HS-5 (cell line): ENCODE data around the gene LRTM2.

Experiments used
- DNase-seq: peaks from one replicate; pipeline ENCODE4 v3.0.0-alpha.2; 2012; ENCODE audit warnings: low read depth

The LRTM2 gene

DNA sequence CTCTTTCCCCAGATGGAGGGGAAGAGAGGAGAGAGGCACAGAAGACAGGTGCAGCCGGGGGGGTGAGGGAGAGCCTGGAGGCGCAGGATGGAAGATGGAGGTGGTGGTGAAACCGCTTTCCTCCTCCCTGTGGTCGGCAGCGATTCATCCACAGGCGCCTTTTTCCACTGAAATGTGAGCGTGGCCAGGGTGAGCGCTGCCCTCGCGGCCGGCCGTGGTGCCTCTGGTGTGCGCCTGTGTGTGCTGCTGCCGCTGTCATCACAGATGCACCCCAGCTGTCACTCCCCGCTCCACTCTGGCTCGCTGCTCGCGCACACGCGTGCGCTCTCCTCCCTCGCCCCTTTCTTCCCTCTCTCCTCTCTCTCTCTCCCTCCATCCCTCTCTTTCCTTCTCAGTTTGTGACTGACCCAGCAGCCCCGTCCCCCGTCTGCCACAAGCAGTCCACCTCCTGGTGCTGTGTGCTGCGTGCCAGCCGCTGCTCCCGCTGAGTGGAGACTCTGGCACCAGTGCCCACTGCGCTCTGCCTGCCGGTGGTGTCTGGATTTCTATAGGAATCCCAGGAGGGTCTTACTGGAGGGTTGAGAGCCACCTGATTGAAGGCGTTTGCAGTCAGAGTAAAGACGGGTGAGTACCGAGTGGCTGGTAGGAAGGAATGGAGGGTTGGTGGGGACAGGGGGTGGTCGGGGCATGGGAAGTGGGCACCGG lies at the start of gene LRTM2:
Gene LRTM2, plus strand, starts transcription at position 375 of the 705 bp plus-strand sequence. CDS start 7,584 bp downstream, outside the sequence.
- no peak for DNase-seq

DNA sequence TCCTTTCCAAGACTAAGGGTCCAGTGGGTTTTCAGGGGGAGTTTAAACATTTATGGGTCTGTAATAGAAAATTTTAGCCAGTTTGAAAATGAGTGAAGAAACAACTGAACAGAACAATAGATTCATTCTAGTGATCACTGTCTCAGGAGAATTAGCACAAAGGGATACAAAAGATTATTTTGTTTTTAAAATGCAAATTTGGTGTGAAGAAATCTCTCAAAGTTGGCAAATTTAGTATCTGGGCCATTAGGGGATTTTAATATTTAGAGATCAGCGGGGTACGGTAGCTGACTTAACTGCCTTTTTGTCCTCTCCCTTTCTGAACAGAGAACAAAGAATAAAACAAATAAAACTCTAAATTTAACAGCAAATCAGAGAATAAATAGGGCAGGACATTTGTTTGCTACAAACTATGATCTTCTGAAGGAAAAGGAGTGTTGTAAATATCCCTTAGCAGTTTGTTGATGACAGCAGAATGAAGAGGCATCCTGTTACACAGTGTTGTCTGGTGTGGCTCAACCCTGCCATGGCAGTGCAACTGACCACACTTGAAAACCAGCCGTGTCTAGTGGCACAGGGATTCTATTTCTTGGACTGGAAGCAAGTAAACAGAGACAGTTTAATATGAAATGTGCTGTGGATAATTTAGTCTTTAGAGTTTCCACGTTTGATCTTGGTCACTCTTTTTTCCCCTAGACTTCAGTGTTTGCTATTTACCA lies 46.3 kb upstream of the LRTM2 start:
- DNase-seq = no peak

DNA sequence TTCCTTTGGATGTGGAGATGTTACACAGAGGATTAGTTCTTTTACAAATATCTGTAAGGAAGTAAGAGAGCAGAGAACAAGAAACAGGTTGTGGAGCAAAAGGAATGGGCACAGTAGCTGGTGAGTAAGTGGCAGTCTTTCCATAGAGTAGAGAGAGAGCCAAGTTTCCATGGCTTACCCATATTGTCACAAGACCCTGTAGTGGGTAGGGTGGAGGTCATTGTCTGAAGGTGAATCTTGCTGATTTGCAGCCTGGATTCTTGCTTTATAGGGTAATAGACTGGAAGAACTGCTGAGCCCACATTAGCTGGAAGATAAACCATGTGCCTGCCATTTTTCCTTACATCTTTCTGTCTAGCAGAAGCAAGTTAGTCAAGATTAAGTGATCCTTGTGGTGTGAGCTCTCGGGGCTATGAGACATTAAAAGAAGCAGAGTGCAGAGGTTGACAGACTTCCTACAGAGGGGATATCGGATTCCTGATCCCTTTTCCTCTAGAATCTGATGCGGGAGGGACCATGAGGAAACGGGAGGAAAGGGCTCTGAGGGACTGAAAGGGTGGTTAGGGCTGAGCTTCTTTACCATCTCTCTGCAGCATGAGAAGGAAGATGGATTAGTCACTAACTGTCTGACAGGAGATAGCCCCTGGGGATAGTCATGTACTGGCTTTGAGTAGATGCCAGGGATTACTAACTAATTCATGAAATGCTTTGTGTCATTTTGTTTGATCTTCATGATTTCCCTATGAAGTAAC lies 44.0 kb upstream of the LRTM2 start:
- DNase-seq = peak; percentile 83

DNA sequence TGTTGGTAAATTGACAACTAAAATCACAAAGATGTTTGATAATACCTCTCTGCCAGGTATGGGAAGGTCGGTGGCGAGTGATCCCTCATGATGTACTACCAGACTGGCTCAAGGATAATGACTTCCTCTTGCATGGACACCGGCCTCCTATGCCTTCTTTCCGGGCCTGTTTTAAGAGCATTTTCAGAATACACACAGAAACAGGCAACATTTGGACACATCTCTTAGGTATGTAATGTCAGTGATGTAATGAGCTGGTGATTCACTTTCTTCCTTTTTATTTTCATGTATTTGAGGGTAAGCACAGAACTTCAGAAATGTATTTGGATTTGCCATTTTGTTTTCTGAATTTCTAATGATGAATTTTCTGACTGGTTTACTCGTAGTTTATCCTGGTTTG lies 42.6 kb upstream of the LRTM2 start:
- DNase-seq = peak; percentile 80

DNA sequence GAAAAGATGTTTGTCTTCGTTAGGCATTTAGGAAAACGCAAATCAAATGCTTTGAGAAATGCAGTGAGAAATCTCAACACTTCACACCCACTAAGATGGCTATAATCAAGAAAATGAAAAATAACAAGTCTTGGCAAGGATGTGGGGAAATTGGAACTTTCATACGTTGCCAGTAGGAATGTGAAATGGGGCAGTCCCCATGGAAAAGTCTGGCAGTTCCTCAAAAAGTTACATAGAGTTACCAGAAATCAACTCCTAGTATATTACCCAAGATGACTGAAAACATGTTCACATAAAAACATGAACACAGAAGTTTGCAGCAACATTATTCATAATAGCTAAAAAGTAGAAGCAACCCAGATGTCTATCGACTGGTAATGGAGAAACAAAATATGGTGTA lies 41.5 kb upstream of the LRTM2 start:
- DNase-seq = no peak

DNA sequence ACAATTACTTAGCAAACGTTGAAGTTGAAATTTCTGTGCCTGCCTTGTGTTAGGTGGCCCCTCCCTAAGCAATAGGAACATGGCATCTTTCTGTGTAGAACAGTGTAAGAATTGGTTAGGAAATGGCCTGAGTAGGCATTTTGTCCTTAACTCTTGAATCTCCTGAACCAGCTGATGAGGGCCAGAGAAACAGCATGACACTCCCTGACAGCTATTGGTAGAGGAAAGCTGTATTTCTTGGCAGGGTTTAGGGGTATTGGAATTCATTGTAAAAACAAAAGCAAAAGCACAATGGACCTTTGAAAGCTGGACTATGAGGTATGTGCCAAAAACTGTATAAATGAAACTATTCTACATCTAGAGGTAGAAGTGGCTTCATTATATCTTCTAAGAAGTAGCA lies 40.6 kb upstream of the LRTM2 start:
- no peak for DNase-seq

DNA sequence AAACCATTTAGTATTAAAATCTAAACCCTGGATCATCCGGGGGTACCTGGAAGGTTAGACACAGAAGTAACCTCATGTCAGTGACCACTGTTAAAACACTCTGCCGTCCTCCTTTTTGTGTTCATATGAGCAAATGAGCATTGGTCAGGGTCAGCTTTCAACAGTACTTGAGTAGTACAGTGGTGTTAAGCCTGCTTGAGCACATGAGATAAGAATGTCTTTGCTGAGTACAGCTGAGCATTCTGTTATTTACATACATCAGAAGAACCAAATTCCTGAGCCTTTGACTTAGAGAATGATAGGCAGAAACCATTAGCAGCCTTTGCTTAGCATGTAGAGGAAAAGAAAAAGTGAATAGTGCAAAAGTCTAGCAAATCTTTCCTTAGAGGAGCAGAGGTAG lies 38.6 kb upstream of the LRTM2 start:
- DNase-seq = no peak

DNA sequence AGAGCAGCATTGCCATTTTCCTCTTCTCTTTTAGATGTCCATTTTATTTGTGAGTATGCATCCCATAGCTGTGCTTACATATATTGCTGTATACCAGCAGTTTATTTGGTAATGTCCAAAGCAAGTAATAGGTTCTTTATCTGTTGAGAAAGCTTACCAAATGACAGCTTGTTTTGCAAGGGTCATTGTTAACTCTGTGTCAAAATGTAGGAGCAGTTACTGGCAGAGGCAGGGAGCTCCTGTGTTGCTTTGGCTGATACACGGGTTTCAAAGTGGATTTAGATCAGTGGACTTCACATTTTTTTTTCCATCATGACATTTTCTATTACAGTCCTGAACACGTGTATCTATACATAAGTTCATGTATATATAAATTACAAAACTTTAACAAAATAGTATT lies 38.1 kb upstream of the LRTM2 start:
- DNase-seq = no peak

DNA sequence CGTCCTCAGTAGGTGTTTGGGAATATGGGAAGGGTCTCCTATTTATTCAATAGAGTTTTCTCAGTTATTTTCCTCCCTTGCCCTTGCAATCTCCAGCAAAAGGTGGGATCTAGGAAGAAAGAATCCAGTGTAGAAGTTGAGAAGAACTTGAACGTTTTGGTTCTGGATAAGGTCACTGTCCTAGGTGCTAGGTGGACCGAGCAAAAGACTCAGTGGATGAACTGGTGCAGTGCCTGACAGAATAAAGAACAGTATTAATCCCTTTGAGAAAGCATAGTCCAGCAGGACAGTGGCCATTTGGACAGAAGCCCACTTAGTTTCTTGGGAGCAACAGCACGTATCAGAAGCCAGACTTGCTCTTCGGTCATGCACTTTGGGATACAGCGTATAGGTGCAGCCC lies 32.7 kb upstream of the LRTM2 start:
- DNase-seq = no peak

DNA sequence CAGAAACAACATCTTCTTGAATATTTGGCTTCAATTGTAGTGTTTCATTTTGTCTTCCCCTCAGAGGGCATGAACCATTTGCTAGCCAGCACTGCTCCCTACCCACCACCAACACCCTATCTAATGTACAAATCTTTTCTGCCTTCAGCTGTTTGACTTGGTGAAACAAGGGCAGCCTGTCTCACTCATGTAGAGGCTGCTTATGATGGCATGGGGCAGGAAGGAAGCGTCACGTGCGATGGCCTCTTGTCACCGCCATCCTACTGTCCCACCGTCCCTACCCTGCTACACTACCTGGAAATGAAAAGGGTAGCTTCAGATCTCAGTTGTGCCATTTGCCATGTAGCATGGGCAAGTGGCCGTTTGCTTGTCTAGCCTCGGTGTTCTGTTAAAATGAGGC lies 29.9 kb upstream of the LRTM2 start:
- no peak for DNase-seq

DNA sequence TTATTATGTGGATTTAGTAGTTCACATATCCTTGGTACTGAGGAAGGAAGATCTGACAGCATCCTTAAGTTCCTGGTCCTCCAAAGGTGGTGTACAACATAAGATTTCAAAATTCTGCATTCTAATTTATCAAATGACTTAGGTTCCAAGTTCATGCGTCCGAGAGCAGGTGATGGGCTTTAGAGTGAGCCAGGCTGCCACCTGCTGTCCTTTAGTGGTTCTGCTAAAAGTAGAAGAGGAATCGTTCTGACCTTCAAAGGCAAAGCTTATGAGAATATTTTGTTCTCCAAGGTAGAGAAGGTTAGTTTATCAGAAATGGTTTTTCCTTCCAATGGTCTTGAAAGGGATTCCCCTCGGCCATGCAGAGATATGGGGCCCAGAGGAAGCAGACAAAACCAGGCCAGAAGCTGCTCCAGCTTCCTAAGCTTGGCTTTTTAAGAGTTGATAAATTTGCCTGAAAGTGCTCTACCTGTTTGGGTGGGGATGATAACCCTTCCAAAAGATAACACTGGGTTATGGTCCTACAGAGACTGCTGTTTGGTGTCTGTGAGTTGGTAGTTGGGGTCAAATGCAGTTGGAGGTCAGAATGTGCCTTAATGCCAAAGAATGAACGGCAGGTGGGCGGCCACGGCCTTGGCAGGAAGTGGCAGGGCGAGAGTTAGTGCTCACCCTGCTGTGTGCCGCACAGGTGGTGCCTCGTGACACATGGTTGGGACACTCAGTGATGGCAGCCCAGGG lies 29.1 kb upstream of the LRTM2 start:
- DNase-seq = no peak

DNA sequence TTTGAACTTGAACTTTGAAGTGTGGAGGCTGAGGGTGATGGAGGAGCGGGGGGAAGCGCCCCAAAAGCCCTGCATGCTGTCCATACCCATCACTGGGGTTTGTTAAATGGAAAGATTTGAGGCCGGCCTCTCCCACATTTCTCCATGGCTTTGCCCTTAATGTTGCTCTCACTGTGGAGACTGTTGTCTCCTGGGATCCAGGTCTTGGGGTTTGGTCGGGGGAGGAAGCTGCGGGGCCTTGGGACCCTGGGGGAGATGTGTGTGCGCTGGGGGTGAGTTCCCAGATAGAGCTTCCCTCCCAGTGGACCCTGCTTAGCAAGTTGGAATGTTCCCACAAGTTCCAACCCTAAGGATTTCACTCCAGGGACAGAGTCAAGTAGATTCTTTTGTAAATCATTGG lies 28.0 kb upstream of the LRTM2 start:
- no peak for DNase-seq

DNA sequence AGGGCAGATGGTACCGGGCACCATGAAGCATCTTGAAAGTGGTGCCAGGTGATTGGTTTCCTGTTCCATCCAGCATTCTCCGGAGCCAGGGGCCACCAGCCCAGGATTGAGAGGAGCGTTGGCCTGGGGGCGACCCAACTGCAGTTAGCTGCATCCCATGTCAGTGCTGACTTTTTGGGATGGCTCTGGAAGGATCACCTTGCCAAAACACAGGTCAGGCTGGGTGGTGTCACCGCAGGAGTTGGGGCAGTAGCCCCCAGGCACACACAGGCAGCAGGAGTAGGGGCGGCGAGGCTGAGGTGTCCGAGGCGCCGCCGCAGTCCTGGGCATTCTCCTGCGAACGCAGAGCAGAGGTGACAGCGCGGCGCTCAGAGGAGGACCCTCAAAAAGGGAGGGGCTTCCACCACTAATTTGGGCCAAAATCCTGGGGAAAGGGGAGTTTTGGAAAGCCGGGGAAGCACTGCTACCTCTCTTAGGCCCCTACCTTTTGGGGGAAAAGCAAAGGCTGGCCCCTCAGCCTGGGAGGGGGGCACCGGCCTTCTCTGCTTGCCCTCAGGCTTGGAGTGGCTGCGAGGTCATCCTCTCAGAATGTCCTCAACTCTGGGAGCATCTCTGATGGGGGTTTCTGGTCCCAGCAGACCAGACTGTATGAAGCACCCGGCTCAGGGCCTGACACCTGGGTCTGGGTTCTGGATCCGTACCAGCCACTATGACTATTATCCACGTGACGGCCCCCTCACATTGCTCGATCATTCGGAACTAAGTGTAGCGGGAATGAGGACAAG lies 26.7 kb upstream of the LRTM2 start:
- no peak for DNase-seq

DNA sequence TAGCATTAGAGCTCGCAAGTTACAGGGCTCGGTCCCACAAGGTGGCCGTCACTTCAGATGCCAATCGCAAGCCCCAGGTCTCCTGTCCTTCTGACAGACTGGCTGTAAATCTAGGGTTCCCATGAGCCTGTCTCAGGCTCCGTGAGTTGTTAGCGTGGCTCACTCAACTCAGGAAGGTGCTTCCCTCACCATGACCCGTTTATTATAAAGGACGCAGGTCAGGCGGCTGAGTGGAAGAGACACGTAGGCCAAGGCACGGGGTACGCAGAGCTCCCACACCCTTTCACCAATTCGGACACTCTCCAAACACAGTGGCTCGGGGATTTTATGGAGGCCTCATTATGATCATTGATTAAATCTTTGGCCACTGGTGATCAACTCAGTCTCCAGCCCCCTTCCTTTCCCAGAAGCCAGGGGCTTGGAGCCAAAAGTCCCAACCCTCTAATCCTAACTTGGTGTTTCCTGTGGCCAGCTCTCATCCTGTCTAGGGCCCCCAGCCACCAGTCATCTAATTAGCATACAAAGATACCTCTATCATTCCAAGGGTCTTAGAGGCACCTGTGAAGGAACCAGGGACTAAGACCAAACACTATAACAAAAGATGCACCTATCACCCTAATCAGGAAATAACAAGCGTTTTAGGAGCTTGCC lies 25.8 kb upstream of the LRTM2 start:
- DNase-seq = no peak

DNA sequence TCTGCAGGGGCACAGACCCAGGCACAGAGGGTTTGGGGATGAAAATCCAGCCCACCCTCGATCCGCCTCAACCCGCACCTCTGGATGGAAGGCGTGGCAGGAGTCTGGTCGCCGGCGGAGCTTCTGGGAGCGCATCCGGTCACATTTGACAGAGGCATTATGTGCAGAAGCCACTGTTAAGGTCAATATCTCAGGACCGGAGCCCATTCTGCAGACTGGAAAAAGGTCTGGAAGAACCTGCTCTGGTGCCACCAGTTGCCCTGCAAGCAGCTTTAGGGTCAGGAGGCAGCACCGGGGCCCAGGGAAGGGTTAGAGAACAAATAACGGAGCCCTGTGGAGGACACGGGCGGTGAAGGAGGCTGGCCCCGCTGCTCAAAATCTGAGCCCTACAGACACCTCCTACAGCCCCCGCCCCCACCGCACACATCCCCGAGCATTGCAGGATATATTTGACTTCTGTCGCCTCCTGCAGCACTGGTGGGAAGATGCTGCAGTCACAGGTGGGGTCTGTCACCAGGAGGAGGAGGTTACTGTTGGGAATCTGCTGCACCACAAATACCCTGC lies 25.1 kb upstream of the LRTM2 start:
- DNase-seq = no peak

DNA sequence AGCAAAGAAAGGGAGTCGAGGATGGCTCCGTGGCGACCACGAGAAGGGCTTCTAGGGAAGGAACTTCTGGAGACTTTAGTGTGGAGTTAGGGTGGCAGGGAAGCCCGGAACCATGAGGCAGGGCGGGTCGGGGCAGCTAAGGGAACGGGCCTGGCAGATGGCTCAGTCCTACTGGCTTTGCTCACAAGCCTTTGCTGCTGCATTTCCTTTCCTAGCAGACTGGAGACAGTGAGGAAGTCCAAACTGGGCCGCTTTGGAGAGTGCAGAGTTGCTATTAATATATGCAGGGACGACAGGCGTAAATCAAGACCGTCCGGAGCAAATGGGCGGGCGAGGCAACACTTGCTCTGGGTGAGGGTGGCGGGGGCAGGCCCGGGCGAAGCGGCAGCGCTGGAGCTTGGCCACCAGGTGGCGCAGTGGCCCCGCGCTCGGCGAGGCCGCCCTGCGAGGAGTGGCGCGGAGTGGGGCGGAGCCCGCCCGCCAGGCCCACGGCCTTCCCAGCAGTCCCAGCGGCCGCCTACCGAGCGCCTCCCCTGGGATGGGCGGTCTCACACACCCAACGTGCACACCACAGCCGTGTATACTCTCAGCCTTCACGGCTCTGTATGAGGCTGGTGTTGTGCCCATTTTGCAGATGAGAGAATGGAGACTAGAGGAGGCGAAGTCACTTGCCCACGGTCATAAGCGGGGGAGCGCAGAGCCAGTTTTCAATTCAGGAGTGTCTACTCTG lies 24.4 kb upstream of the LRTM2 start:
- DNase-seq = peak; percentile 49

DNA sequence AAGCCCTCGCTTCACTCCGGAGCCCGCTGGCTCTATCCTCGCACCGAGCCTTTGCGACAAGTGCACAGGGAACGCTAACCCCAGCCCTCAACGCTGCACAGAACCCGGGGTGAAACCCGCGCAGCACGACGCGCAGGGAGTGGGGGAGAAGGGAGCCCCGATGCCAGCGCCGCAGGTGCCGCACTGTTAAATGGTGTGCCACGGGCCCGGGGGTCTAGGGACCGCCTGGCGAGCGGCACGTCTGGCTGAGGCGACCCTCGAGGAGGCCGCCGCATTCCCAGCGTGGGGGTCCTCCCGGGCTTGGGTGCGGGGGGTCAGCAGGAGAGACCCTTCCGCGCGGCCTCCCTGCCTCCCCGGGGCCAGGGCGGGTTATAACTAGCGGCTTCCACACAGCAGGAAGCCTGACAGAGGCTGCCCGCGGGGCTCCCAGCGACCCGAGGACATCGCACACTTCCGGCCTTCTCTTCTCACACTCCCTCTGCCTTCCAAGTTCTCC lies 23.8 kb upstream of the LRTM2 start:
- DNase-seq = no peak

DNA sequence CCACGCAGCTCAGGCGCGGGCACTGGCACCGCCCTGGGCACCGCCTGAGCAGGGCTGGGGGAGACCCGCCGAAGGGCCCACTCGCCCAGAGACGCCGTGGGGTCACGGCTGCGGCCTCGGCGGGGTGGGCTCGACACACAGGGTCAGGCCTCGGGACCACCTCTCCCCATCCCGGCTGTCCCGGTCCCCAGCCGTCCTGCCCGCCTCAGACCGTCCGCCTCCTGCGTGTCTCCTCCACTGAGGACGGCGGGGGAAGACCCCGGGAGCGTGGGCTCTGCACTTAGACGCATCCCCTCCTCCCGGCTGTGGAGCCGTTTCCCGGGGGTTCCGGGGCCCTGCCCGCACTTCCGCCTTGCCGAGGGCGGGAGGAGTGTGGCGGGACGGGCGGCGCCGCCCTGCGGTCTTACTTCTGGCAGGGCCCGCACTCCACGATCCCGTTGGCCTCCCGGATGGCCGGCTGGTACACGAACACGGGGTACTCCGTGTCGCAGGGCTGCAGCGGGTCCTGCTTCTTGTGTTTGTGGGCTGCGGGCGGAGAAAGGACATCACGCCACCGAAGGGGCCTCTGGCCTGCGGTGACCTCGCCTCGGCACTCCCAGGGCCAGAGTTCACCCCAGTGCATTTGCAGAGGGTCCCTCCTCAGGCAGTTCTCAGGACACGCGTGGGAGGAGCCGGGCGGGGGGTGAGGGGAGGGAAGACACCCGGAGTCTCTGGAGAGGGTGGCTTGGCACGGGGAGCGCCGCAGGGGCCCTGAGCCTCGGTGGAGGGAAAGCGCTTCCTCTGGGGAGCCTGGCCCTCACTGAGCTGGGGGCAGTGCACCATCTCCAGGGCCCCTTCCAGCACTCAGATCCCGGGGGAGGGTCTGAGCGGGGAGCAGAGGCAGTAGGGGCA lies 23.1 kb upstream of the LRTM2 start:
- no peak for DNase-seq
